Trophoblast cell (in vitro differentiated cells and primary cell): ENCODE results near the gene ZNF608.

Source experiments
- DNase-seq, 2 donors: peaks; one replicate each; pipeline ENCODE4 v3.0.0-alpha.2; 2016
- H2AFZ ChIP-seq: 2 replicates; pipeline ENCODE4 v1.6.1; 2013; ENCODE audit warnings: low read length, moderate library complexity, mild to moderate bottlenecking; ENCODE audit not compliant: insufficient read depth, poor library complexity
- H2AK5ac ChIP-seq: 2 replicates; pipeline ENCODE4 v1.6.1; 2013; ENCODE audit warnings: mild to moderate bottlenecking, low read length
- H2BK120ac ChIP-seq: 2 replicates; pipeline ENCODE4 v1.6.1; 2013; ENCODE audit warnings: low read length, mild to moderate bottlenecking, moderate library complexity; ENCODE audit not compliant: insufficient read depth, poor library complexity
- H2BK12ac ChIP-seq: 2 replicates; pipeline ENCODE4 v1.6.1; 2013; ENCODE audit warnings: mild to moderate bottlenecking, low read length, moderate library complexity
- H2BK5ac ChIP-seq: 2 replicates; pipeline ENCODE4 v1.6.1; 2013; ENCODE audit warnings: low read length, low read depth, moderate library complexity, mild to moderate bottlenecking; ENCODE audit not compliant: poor library complexity
- H3K14ac ChIP-seq: 2 replicates; pipeline ENCODE4 v1.6.1; 2013; ENCODE audit warnings: mild to moderate bottlenecking, low read length
- H3K18ac ChIP-seq: 2 replicates; pipeline ENCODE4 v1.6.1; 2013; ENCODE audit warnings: mild to moderate bottlenecking, low read length
- H3K23ac ChIP-seq: 2 replicates; pipeline ENCODE4 v1.6.1; 2013; ENCODE audit warnings: low read length
- H3K27ac ChIP-seq: 2 replicates; pipeline ENCODE4 v1.5.1; 2013; ENCODE audit warnings: low read depth, mild to moderate bottlenecking, inconsistent platforms, low read length, moderate library complexity
- H3K27me3 ChIP-seq: 2 replicates; pipeline ENCODE4 v1.6.1; 2013; ENCODE audit warnings: inconsistent platforms, mild to moderate bottlenecking, low read length, moderate library complexity; ENCODE audit not compliant: insufficient read depth
- H3K36me3 ChIP-seq, 2 experiments: 1 replicate in 1 of 2; 2 replicates in 1 of 2; pipeline ENCODE4 v1.6.1; 2013; ENCODE audit warnings: low read length in 2 of 2, mild to moderate bottlenecking in 2 of 2, moderate library complexity in 1 of 2; ENCODE audit not compliant: insufficient read depth in 2 of 2, control insufficient read depth in 1 of 2
- H3K4ac ChIP-seq: 2 replicates; pipeline ENCODE4 v1.6.1; 2013; ENCODE audit warnings: low read depth, mild to moderate bottlenecking, low read length, moderate library complexity
- H3K4me1 ChIP-seq, 2 experiments: 1 replicate in 1 of 2; 2 replicates in 1 of 2; pipeline ENCODE4 v1.6.1; 2013; ENCODE audit warnings: low read length in 2 of 2, mild to moderate bottlenecking in 2 of 2, moderate library complexity in 1 of 2; ENCODE audit not compliant: insufficient read depth in 2 of 2, control insufficient read depth in 1 of 2
- H3K4me2 ChIP-seq: 2 replicates; pipeline ENCODE4 v1.6.1; 2013; ENCODE audit warnings: inconsistent platforms, mild to moderate bottlenecking, low read length, moderate library complexity
- H3K4me3 ChIP-seq: 2 replicates; pipeline ENCODE4 v1.5.1; 2013; ENCODE audit warnings: mild to moderate bottlenecking, low read depth, low read length, inconsistent platforms
- H3K79me1 ChIP-seq: one replicate; pipeline ENCODE4 v1.6.1; 2013; ENCODE audit warnings: low read length
- H3K79me2 ChIP-seq: 2 replicates; pipeline ENCODE4 v1.6.1; 2013; ENCODE audit warnings: low read length, mild to moderate bottlenecking; ENCODE audit not compliant: control insufficient read depth, insufficient read depth, poor library complexity
- H3K9ac ChIP-seq: 2 replicates; pipeline ENCODE4 v1.6.1; 2013; ENCODE audit warnings: mild to moderate bottlenecking, low read length
- H3K9me3 ChIP-seq: 2 replicates; pipeline ENCODE4 v1.6.1; 2013; ENCODE audit warnings: low read depth, mild to moderate bottlenecking, control low read depth, inconsistent platforms, low read length; ENCODE audit not compliant: insufficient read depth
- H4K12ac ChIP-seq: 2 replicates; pipeline ENCODE4 v1.6.1; 2013; ENCODE audit warnings: low read depth, mild to moderate bottlenecking, low read length, moderate library complexity
- H4K8ac ChIP-seq: 2 replicates; pipeline ENCODE4 v1.6.1; 2013; ENCODE audit warnings: low read depth, mild to moderate bottlenecking, low read length, moderate library complexity
- H4K91ac ChIP-seq: one replicate; pipeline ENCODE4 v1.6.1; 2013; ENCODE audit warnings: low read depth, mild to moderate bottlenecking, low read length, moderate library complexity
- WGBS: extraction: QIAGEN DNeasy Blood & Tissue Kit; methylation state at CpG from one replicate; pipeline ENCODE4 v1.1.7; 2013; ENCODE audit warnings: missing lambda C conversion rate; ENCODE audit not compliant: insufficient read length, insufficient coverage; ENCODE audit errors: extremely low coverage; 5-methylcytosine and 5-hydroxymethylcytosine counted together

The ZNF608 gene

DNA sequence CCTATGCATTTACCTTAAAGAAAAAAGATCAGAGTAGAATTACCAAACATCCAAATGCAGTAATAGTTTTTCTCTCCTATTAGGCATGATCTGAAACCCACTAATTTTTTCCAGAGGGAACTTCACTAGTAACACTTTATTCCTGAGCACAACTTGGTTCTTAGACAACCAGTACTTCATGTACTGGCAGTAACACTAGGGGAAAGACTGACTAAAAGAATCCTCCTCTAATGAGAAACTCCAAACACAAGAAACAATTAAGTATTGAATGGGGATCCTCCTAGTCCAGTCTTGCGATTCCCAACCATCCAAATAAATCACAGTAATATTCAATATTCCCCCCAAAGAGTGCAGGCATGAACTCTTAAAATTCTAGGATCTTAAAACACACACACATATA is 48.9 kb downstream of the ZNF608 start:
- no CpG with 5 or more reads among the region's 1 CpG for WGBS
- no peak overlapping the region for H4K12ac ChIP-seq
- H3K27ac ChIP-seq = no peak overlapping the region
- H3K79me1 ChIP-seq = no peaks in the 10 kb centered on the region
- no peaks in the 10 kb centered on the region for H3K36me3 ChIP-seq
- no peaks in the 10 kb centered on the region for H3K27me3 ChIP-seq
- no peak overlapping the region for H3K9ac ChIP-seq
- H2BK12ac ChIP-seq = no peak overlapping the region
- no peaks in the 10 kb centered on the region for H3K79me2 ChIP-seq
- H3K4ac ChIP-seq = no peak overlapping the region
- no peaks in the 10 kb centered on the region for H3K9me3 ChIP-seq
- H2BK120ac ChIP-seq = no peak overlapping the region
- H2AFZ ChIP-seq = no peak overlapping the region
- H2BK5ac ChIP-seq = no peak overlapping the region
- no peak overlapping the region for H3K4me2 ChIP-seq
- H3K4me1 ChIP-seq = peaks cover 3 to 13% of the 10 kb centered on the region in 2 experiments
- H3K23ac ChIP-seq = no peak overlapping the region
- no peak overlapping the region for H3K14ac ChIP-seq
- H4K8ac ChIP-seq = no peak overlapping the region
- H3K4me3 ChIP-seq = no peak overlapping the region
- no peak overlapping the region for H4K91ac ChIP-seq
- no peak for DNase-seq
- H3K18ac ChIP-seq = no peak overlapping the region
- no peak overlapping the region for H2AK5ac ChIP-seq

DNA sequence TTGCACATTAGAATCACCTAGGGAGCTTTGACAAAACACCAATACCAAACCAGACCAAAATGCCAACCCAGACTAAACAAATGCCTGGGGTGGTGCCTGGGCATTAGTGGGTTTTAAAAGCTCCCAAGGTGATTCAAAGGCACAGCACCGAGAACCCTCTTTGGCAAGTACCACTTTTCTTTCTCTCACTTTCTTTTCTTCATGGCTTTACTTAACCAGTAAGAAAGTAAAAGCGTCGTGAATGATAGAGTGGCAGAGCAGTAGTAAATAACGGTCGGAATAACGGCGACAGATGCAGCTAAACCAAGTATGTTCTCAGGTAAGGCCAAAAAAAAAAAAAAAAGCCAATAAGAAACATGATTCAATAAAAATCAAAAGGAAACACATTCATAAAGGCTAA is 49.5 kb downstream of the ZNF608 start:
- Histone ChIP-seq H3K23ac (no peak overlapping the region), H3K27ac (no peak overlapping the region), H4K12ac (no peak overlapping the region), H3K4me2 (no peak overlapping the region), H3K27me3 (no peaks in the 10 kb centered on the region), H3K36me3 (no peaks in the 10 kb centered on the region), H3K14ac (no peak overlapping the region), H3K9ac (no peak overlapping the region), H3K4me1 (peaks cover 3 to 11% of the 10 kb centered on the region in 2 experiments), H2BK12ac (no peak overlapping the region), H2AK5ac (no peak overlapping the region), H3K79me2 (no peaks in the 10 kb centered on the region), H3K18ac (no peak overlapping the region), H2BK5ac (no peak overlapping the region), H2AFZ (no peak overlapping the region), H3K9me3 (no peaks in the 10 kb centered on the region), H3K4ac (no peak overlapping the region), H4K8ac (no peak overlapping the region), H4K91ac (no peak overlapping the region), H2BK120ac (no peak overlapping the region), H3K4me3 (no peak overlapping the region), H3K79me1 (peaks cover 2% of the 10 kb centered on the region)
- WGBS = no CpG with 5 or more reads among the region's 7 CpGs
- no peak for DNase-seq
